GM12878 (cell line): ENCODE measurements around the gene KLHL35. TPM values are rescaled to one million over a fixed set of nuclear protein-coding genes. Genes with fewer than 3 reads are reported as not detected.

ENCODE experiments used
- ATAC-seq: fragments of 200-7000 bp; cut with Tn5 transposase; 3 replicates; pipeline ENCODE4 v1.9.1; 2020; ENCODE audit warnings: mild to moderate bottlenecking, moderate library complexity
- BruUV-seq: library from RNA; stranded (reverse); fragments of 400-500 nt; replicated peaks from 2 replicates; lab custom pipeline; 2021; lab: Mats Ljungman, UMichigan
- CTCF ChIA-PET: fragments of 300-600 bp; sonication (Branson Sonifier 250); formaldehyde crosslinking; extraction: SDS; loops from one replicate; lab custom pipeline; 2021; ENCODE audit warnings: inconsistent platforms; lab: Yijun Ruan, JAX
- POLR2A ChIA-PET: fragments of 350-600 bp; formaldehyde crosslinking; extraction: SDS; loops from one replicate; lab custom pipeline; 2021; ENCODE audit warnings: inconsistent platforms; lab: Charles Lee
- RAD21 ChIA-PET: fragments of 300-600 bp; sonication (Branson Sonifier 250); formaldehyde crosslinking; loops from one replicate; lab custom pipeline; 2023; ENCODE audit warnings: antibody characterized with exemption; ENCODE audit not compliant: unreplicated experiment; lab: Charles Lee
- SMC1A ChIA-PET: fragments of 300-600 bp; sonication (Branson Sonifier 250); formaldehyde crosslinking; loops from one replicate; lab custom pipeline; 2023; ENCODE audit not compliant: unreplicated experiment, uncharacterized antibody; lab: Charles Lee
- DNase-seq: peaks from one replicate; pipeline ENCODE4 v3.0.0-alpha.2; 2011; ENCODE audit warnings: low read depth, low spot score
- FAIRE-seq: peaks from 3 replicates; lab custom pipeline; 2011; peaks lifted over from hg19 to GRCh38; lab: Jason Lieb, UNC
- H2AFZ ChIP-seq: 2 replicates; pipeline ENCODE4 v1.6.0; 2011; ENCODE audit warnings: low read depth, low read length, control low read depth; ENCODE audit not compliant: control insufficient read depth
- H3K27ac ChIP-seq: 2 replicates; pipeline ENCODE4 v1.5.1; 2011; ENCODE audit warnings: control low read depth; ENCODE audit not compliant: control insufficient read depth, insufficient read depth
- H3K27me3 ChIP-seq, 2 experiments: replicated peaks in 1 of 2; 2 replicates each; pipeline versions ENCODE4 v1.6.0 to v1.6.1; 2011; ENCODE audit warnings: low read length in 1 of 2; ENCODE audit not compliant: control insufficient read depth in 2 of 2, insufficient read depth in 2 of 2
- H3K36me3 ChIP-seq, 2 experiments: 2 replicates each; pipeline ENCODE4 v1.5.1; 2011; ENCODE audit warnings: low read length in 1 of 2; ENCODE audit not compliant: control insufficient read depth in 2 of 2, insufficient read depth in 2 of 2
- H3K4me1 ChIP-seq: 2 replicates; pipeline ENCODE4 v1.6.1; 2011; ENCODE audit warnings: mild to moderate bottlenecking, low read length, moderate library complexity, mixed read lengths; ENCODE audit not compliant: control insufficient read depth, insufficient read depth
- H3K4me2 ChIP-seq: 2 replicates; pipeline ENCODE4 v1.6.0; 2011; ENCODE audit warnings: control low read depth; ENCODE audit not compliant: control insufficient read depth, insufficient read depth
- H3K4me3 ChIP-seq: fragments of 200-600 bp; sonication (generic); 2 replicates; pipeline ENCODE4 v1.5.1; 2016
- H3K79me2 ChIP-seq: 2 replicates; pipeline ENCODE4 v1.6.0; 2011; ENCODE audit warnings: low read length; ENCODE audit not compliant: control insufficient read depth, insufficient read depth
- H3K9ac ChIP-seq: 2 replicates; pipeline ENCODE4 v1.8.0; 2011; ENCODE audit warnings: low read length, control low read depth, mixed read lengths; ENCODE audit not compliant: control insufficient read depth, insufficient read depth
- H3K9me3 ChIP-seq: replicated peaks from 3 replicates; pipeline ENCODE4 v1.5.1; 2011; ENCODE audit warnings: mild to moderate bottlenecking, low read length; ENCODE audit not compliant: control insufficient read depth, insufficient read depth
- H4K20me1 ChIP-seq: 2 replicates; pipeline ENCODE4 v1.6.0; 2011; ENCODE audit not compliant: control insufficient read depth, insufficient read depth
- ESRRA ChIP-seq: IDR thresholded peaks from 2 replicates; pipeline ENCODE4 v1.6.1; 2012; ENCODE audit warnings: mild to moderate bottlenecking, low read length, improper control_type of control experiment
- FOXK2 ChIP-seq: fragments of 450-650 bp; IDR thresholded peaks from 2 replicates; pipeline ENCODE4 v1.6.1; 2017; ENCODE audit warnings: mild to moderate bottlenecking, moderate library complexity
- FOXM1 ChIP-seq: IDR thresholded peaks from 2 replicates; pipeline ENCODE4 v1.6.1; 2012; ENCODE audit warnings: low read depth, mild to moderate bottlenecking, inconsistent platforms, low read length, moderate library complexity
- HDAC6 ChIP-seq: fragments of 200-600 bp; sonication (generic); IDR thresholded peaks from one replicate; pipeline ENCODE4 v1.8.0; 2017; ENCODE audit warnings: antibody characterized with exemption; ENCODE audit not compliant: unreplicated experiment
- IRF4 ChIP-seq: IDR thresholded peaks from 2 replicates; pipeline ENCODE4 v1.6.1; 2011; ENCODE audit warnings: low read depth, low read length
- IRF5 ChIP-seq: fragments of 450-650 bp; IDR thresholded peaks from 2 replicates; pipeline ENCODE4 v1.6.1; 2017; ENCODE audit warnings: borderline replicate concordance
- JUNB ChIP-seq: IDR thresholded peaks from 2 replicates; pipeline ENCODE4 v1.6.1; 2016; ENCODE audit warnings: antibody characterized with exemption, mild to moderate bottlenecking
- MEF2B ChIP-seq: fragments of 450-650 bp; IDR thresholded peaks from 2 replicates; pipeline ENCODE4 v1.6.1; 2018; ENCODE audit warnings: mild to moderate bottlenecking, moderate library complexity; ENCODE audit not compliant: partially characterized antibody, poor library complexity, severe bottlenecking
- NR2C2 ChIP-seq: IDR thresholded peaks from 2 replicates; pipeline ENCODE4 v1.6.1; 2011; ENCODE audit warnings: borderline replicate concordance, low read depth; ENCODE audit not compliant: control insufficient read depth, insufficient read length
- NRF1 ChIP-seq: conservative IDR thresholded peaks from 2 replicates; pipeline ENCODE4 v1.6.1; 2011; ENCODE audit warnings: mild to moderate bottlenecking, low read depth, low read length, improper control_type of control experiment
- SMAD5 ChIP-seq: IDR thresholded peaks from 2 replicates; pipeline ENCODE4 v1.6.1; 2016; ENCODE audit warnings: antibody characterized with exemption, low read depth
- SP1 ChIP-seq: IDR thresholded peaks from one replicate; pipeline ENCODE4 v1.6.1; 2011; ENCODE audit warnings: low read depth, low read length
- TCF7 ChIP-seq: IDR thresholded peaks from 2 replicates; pipeline ENCODE4 v1.6.1; 2014; ENCODE audit warnings: antibody characterized with exemption, borderline replicate concordance
- ZBTB40 ChIP-seq: fragments of 450-650 bp; IDR thresholded peaks from 2 replicates; pipeline ENCODE4 v1.6.1; 2016; ENCODE audit warnings: mild to moderate bottlenecking, moderate library complexity, borderline replicate concordance
- WGBS: methylation state at CpG from one replicate; pipeline ENCODE4 v1.1.6; 2016; ENCODE audit warnings: low lambda C conversion rate; ENCODE audit not compliant: insufficient replicate concordance, insufficient coverage; ENCODE audit errors: missing lambda C conversion rate; 5-methylcytosine and 5-hydroxymethylcytosine counted together
- in situ Hi-C: fragments of 300-500 bp; cut with MboI; formaldehyde crosslinking; loops from 9 replicates; pipeline ENCODE4 v1.14.3; 2018; ENCODE audit warnings: mixed read lengths
- intact Hi-C: fragments of 100-400 bp; cut with micrococcal nuclease; formaldehyde crosslinking; loops from one replicate; pipeline ENCODE4 v1.14.2; 2022; ENCODE audit not compliant: unreplicated experiment
- polyA plus RNA-seq, 11 experiments: library from polyadenylated mRNA; depleted of rRNA in 4 of 11; unstranded in 6 of 11; stranded (reverse) in 5 of 11; fragments of >200 nt; fragmentation: Nextera tagmentation in 4 of 11; fragmentation: Illumina TruSeq in 1 of 11; extraction: Ambion mirVana in 4 of 11; extraction: Trizol in 1 of 11; gene quantifications; 1 replicate in 1 of 11; 2 replicates in 10 of 11; pipeline versions ENCODE4 v1.2.1 to v1.2.3, GENCODE V29; 2011 to 2016; ENCODE audit warnings: inconsistent platforms in 2 of 11, missing spikeins in 2 of 11, low read depth in 1 of 11
- total RNA-seq, 4 experiments: library from RNA; depleted of rRNA in 3 of 4; stranded (reverse); fragments of >200 nt in 3 of 4; fragmentation: Illumina TruSeq in 1 of 4; extraction: Trizol in 1 of 4; gene quantifications; 2 replicates each; pipeline versions ENCODE4 v1.2.1 to v1.2.3, GENCODE V29; 2013 to 2021
- TF ChIP-seq, protein P1 (sequence below): IDR thresholded peaks from 2 replicates; pipeline ENCODE4 v1.6.1; 2011; ENCODE audit warnings: low read depth, low read length, improper control_type of control experiment, borderline replicate concordance
- TF ChIP-seq, protein P2 (sequence below): IDR thresholded peaks from 2 replicates; pipeline ENCODE4 v1.6.1; 2011; ENCODE audit warnings: low read depth, mild to moderate bottlenecking, low read length, moderate library complexity, borderline replicate concordance; ENCODE audit errors: extremely low read depth
- TF ChIP-seq, protein P3 (sequence below): IDR thresholded peaks from 2 replicates; pipeline ENCODE4 v1.6.1; 2012; ENCODE audit warnings: low read depth, low read length, improper control_type of control experiment

Gene KLHL35
- total and polyA plus RNA-seq, 10 of the 15 experiments (the other 5 are each of a cell fraction or from before 2014, with no cell fraction given) = 0.04 to 0.34 (median 0.13) TPM; not detected in 1

- TF ChIP-seq HDAC6 = no peak
- TF ChIP-seq, all 136 proteins: peak for 0
Observed at GRCh38 chr11:75424396-75424795, 8.6 kb downstream of the KLHL35 start (continued).

GRCh38 chr11:75423721-75424120 is 9.3 kb downstream of the KLHL35 start:
- ChIA-PET POLR2A (no interaction called here), RAD21 (no interaction called here), CTCF (interaction anchor here (1.0 to 2.4 kb wide), 2 partner anchors 21 to 110 kb away, joined by 3 to 5 read pairs; no protein-coding TSS in a partner anchor), SMC1A (interaction anchor here (1.1 kb wide), 1 partner anchor 35 kb away, joined by 4 read pairs; no protein-coding TSS in a partner anchor)
- WGBS = 87% methylated on average over 8 of the region's 9 CpGs
- no TSS peak for BruUV-seq
- no peak for ATAC-seq
- no peaks in the 10 kb centered on the region for H3K9me3 ChIP-seq
- H3K4me3 ChIP-seq = no peak overlapping the region
- intact Hi-C loops (no loop called here), in situ Hi-C loops (no loop called here)
- H4K20me1 ChIP-seq = no peaks in the 10 kb centered on the region
- H2AFZ ChIP-seq = no peak overlapping the region
- H3K36me3 ChIP-seq = peaks cover 2 to 3% of the 10 kb centered on the region in 2 experiments; a peak in 2 of 4 replicates
- FAIRE-seq = no peak
- H3K27me3 ChIP-seq = no peaks in the 10 kb centered on the region
- H3K9ac ChIP-seq = no peak overlapping the region
- no peak overlapping the region for H3K4me2 ChIP-seq
- no peak for DNase-seq
- H3K4me1 ChIP-seq = no peaks in the 10 kb centered on the region
- H3K27ac ChIP-seq = no peak overlapping the region
- no peaks in the 10 kb centered on the region for H3K79me2 ChIP-seq
- TF ChIP-seq, protein P1, sequence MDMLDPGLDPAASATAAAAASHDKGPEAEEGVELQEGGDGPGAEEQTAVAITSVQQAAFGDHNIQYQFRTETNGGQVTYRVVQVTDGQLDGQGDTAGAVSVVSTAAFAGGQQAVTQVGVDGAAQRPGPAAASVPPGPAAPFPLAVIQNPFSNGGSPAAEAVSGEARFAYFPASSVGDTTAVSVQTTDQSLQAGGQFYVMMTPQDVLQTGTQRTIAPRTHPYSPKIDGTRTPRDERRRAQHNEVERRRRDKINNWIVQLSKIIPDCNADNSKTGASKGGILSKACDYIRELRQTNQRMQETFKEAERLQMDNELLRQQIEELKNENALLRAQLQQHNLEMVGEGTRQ = no peak
- TF ChIP-seq TCF7 (no peak), SP1 (no peak), NRF1 (no peak), SMAD5 (no peak), IRF4 (no peak), FOXM1 (no peak), ESRRA (no peak), NR2C2 (no peak), JUNB (no peak), FOXK2 (no peak), ZBTB40 (no peak), MEF2B (no peak), IRF5 (no peak)
- TF ChIP-seq, protein P2, sequence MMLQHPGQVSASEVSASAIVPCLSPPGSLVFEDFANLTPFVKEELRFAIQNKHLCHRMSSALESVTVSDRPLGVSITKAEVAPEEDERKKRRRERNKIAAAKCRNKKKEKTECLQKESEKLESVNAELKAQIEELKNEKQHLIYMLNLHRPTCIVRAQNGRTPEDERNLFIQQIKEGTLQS = no peak
- TF ChIP-seq, protein P3, sequence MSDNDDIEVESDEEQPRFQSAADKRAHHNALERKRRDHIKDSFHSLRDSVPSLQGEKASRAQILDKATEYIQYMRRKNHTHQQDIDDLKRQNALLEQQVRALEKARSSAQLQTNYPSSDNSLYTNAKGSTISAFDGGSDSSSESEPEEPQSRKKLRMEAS = no peak
